Measurements from ENCODE around the gene MOV10.

The MOV10 gene

GRCh38 chr1:112731451-112731850, 57.0 kb downstream of the MOV10 start:
- H3K4me3 ChIP-seq (ENCODE audit: low read length), result no peak overlapping the region
- DNase-seq (ENCODE audit: low read depth), result no peak
- no peak for TF ChIP-seq CTCF (conservative IDR thresholded peaks at IDR 0.05; ENCODE audit: low read depth, low read length)

- TF ChIP-seq CTCF (conservative IDR thresholded peaks at IDR 0.05; ENCODE audit: low read depth, low read length), result no peak
- no peak for DNase-seq (ENCODE audit: low read depth)
- no peak overlapping the region for H3K4me3 ChIP-seq (ENCODE audit: low read length)
Observed at GRCh38 chr1:112735752-112736151, 61.3 kb downstream of the MOV10 start.

GRCh38 chr1:112737573-112737972, 63.1 kb downstream of the MOV10 start:
- H3K4me3 ChIP-seq (ENCODE audit: low read length), result no peak overlapping the region
- no peak for DNase-seq (ENCODE audit: low read depth)
- no peak for TF ChIP-seq CTCF (conservative IDR thresholded peaks at IDR 0.05; ENCODE audit: low read depth, low read length)

GRCh38 chr1:112743174-112744008, 68.9 kb downstream of the MOV10 start:
- peak overlapping the region; percentile 32 for H3K4me3 ChIP-seq (ENCODE audit: low read length)
- TF ChIP-seq CTCF (conservative IDR thresholded peaks at IDR 0.05; ENCODE audit: low read depth, low read length), result no peak
- DNase-seq (ENCODE audit: low read depth), result no peak

GRCh38 chr1:112744009-112744578, 69.6 kb downstream of the MOV10 start:
- DNase-seq (ENCODE audit: low read depth), result no peak
- peak overlapping the region; percentile 32 for H3K4me3 ChIP-seq (ENCODE audit: low read length)
- peak; percentile 53 for TF ChIP-seq CTCF (conservative IDR thresholded peaks at IDR 0.05; ENCODE audit: low read depth, low read length)

GRCh38 chr1:112748396-112748795, 73.9 kb downstream of the MOV10 start:
- H3K4me3 ChIP-seq (ENCODE audit: low read length), result no peak overlapping the region
- no peak for TF ChIP-seq CTCF (conservative IDR thresholded peaks at IDR 0.05; ENCODE audit: low read depth, low read length)
- no peak for DNase-seq (ENCODE audit: low read depth)

Measured in retinal pigment epithelial cell (primary cell).